HepG2 (cell line): Measurements from ENCODE around the gene RIPK3. TPM values are rescaled to one million over a fixed set of nuclear protein-coding genes. Genes with fewer than 3 reads are reported as not detected.
A peak's percentile ranks its signal among the peaks of the same experiment; 100 is the strongest.

Experiments used
- ELF1 ChIP-seq: sonication (generic); formaldehyde crosslinking; IDR thresholded peaks from 2 replicates; pipeline ENCODE4 v1.4.0; 2020; ENCODE audit warnings: missing genetic modification reagents
- GPN1 ChIP-seq: sonication (generic); formaldehyde crosslinking; IDR thresholded peaks from 2 replicates; pipeline ENCODE4 v1.5.1; 2020; ENCODE audit warnings: missing genetic modification reagents, borderline replicate concordance
- HDAC1 ChIP-seq: sonication (generic); formaldehyde crosslinking; IDR thresholded peaks from 2 replicates; pipeline ENCODE4 v1.5.1; 2020; ENCODE audit warnings: mild to moderate bottlenecking, missing genetic modification reagents
- PAXIP1 ChIP-seq: sonication (generic); formaldehyde crosslinking; conservative IDR thresholded peaks from 2 replicates; pipeline ENCODE4 v1.4.0; 2020; ENCODE audit warnings: mild to moderate bottlenecking, missing genetic modification reagents, moderate library complexity
- SNAPC4 ChIP-seq: sonication (generic); formaldehyde crosslinking; IDR thresholded peaks from 2 replicates; pipeline ENCODE4 v1.4.0; 2020; ENCODE audit warnings: mild to moderate bottlenecking, missing genetic modification reagents
- ZBTB7B ChIP-seq: sonication (generic); formaldehyde crosslinking; IDR thresholded peaks from 2 replicates; pipeline ENCODE4 v1.4.0; 2020; ENCODE audit warnings: missing genetic modification reagents
- polyA plus RNA-seq, 8 experiments: library from polyadenylated mRNA; depleted of rRNA in 3 of 8; stranded (reverse) in 7 of 8; unstranded in 1 of 8; fragments of >200 nt; fragmentation: Illumina TruSeq in 4 of 8; extraction: Trizol in 4 of 8; gene quantifications; 2 replicates each; pipeline versions ENCODE4 v1.2.1 to v1.2.3, GENCODE V29; 2011 to 2016; ENCODE audit warnings: low read depth in 4 of 8, missing spikeins in 1 of 8, mixed read lengths in 1 of 8; ENCODE audit not compliant: insufficient read depth in 1 of 8
- total RNA-seq, 5 experiments: library from RNA; depleted of rRNA; stranded (reverse); fragments of >200 nt; fragmentation: Illumina TruSeq; extraction: Trizol; gene quantifications; 2 replicates each; pipeline ENCODE4 v1.2.3, GENCODE V29; 2016; ENCODE audit warnings: low read depth in 1 of 5
- TF ChIP-seq, protein P1 (sequence below): sonication (generic); formaldehyde crosslinking; IDR thresholded peaks from 2 replicates; pipeline ENCODE4 v1.9.0; 2021; ENCODE audit warnings: mild to moderate bottlenecking, missing genetic modification reagents

Gene RIPK3
- total and polyA plus RNA-seq, 2 of the 13 experiments (the other 11 are each of a cell fraction or from before 2014, with no cell fraction given) = not detected

DNA sequence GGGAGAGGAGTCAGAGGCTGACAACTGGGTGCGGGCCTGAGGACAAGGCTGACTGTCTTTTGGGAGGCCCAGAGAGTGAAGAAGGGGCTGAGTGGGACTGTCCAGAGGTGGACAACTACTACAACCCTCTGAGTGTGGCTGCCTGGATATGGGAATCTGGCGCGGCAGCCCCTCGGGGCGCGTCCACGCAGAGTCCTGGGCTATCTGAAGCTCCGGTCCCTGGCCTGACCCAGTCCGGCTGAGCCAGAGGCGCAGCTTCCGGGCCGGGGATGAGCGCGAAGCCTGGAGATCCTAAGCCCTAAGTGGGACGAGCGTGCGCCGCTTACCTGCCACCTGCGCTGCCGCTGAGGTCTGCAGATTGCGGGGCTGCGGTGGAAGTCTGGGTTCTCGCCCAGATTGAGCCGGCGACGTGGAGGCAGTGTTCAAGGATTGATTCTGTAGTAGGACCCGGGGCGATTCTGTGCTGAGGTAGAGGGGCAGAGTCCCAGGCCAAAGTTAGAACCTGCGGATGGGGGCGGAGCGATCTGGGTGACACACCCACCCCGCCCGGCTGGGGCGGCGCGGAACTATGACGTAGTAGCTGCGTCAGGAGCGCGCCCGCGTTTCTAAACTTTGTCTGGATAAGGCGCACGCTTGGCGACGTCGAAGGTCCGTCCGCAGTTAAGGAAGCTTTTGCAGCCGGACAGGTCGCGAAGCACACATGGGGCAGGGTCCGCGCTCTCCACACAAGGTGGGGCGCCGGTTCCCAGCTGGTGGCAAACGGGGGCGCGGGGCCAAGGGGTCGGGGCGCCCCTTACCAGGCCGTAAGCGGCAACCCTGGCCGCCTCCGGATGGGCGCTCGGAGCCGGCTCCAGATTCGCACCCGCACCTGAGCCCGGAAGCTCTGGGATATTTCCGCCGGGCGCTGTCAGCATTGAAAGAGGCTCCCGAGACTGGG lies 40.3 kb downstream of the RIPK3 start, which contains the start of the genes DHRS1 and NOP9 (continued):
- peak; percentile 95 for TF ChIP-seq SNAPC4
- TF ChIP-seq ELF1 (CRISPR knock-in tag) = peak; percentile 88
- peak; percentile 75 for TF ChIP-seq PAXIP1
- TF ChIP-seq, protein P1, sequence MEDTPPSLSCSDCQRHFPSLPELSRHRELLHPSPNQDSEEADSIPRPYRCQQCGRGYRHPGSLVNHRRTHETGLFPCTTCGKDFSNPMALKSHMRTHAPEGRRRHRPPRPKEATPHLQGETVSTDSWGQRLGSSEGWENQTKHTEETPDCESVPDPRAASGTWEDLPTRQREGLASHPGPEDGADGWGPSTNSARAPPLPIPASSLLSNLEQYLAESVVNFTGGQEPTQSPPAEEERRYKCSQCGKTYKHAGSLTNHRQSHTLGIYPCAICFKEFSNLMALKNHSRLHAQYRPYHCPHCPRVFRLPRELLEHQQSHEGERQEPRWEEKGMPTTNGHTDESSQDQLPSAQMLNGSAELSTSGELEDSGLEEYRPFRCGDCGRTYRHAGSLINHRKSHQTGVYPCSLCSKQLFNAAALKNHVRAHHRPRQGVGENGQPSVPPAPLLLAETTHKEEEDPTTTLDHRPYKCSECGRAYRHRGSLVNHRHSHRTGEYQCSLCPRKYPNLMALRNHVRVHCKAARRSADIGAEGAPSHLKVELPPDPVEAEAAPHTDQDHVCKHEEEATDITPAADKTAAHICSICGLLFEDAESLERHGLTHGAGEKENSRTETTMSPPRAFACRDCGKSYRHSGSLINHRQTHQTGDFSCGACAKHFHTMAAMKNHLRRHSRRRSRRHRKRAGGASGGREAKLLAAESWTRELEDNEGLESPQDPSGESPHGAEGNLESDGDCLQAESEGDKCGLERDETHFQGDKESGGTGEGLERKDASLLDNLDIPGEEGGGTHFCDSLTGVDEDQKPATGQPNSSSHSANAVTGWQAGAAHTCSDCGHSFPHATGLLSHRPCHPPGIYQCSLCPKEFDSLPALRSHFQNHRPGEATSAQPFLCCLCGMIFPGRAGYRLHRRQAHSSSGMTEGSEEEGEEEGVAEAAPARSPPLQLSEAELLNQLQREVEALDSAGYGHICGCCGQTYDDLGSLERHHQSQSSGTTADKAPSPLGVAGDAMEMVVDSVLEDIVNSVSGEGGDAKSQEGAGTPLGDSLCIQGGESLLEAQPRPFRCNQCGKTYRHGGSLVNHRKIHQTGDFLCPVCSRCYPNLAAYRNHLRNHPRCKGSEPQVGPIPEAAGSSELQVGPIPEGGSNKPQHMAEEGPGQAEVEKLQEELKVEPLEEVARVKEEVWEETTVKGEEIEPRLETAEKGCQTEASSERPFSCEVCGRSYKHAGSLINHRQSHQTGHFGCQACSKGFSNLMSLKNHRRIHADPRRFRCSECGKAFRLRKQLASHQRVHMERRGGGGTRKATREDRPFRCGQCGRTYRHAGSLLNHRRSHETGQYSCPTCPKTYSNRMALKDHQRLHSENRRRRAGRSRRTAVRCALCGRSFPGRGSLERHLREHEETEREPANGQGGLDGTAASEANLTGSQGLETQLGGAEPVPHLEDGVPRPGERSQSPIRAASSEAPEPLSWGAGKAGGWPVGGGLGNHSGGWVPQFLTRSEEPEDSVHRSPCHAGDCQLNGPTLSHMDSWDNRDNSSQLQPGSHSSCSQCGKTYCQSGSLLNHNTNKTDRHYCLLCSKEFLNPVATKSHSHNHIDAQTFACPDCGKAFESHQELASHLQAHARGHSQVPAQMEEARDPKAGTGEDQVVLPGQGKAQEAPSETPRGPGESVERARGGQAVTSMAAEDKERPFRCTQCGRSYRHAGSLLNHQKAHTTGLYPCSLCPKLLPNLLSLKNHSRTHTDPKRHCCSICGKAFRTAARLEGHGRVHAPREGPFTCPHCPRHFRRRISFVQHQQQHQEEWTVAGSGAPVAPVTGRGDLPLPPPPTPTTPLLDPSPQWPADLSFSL (CRISPR knock-in tag) = no peak; the same call in 1 of the 2 replicates
- TF ChIP-seq GPN1 = peak; percentile 87; the same call in 1 of the 2 replicates
- no peak for TF ChIP-seq ZBTB7B (CRISPR knock-in tag)
- peak; percentile 100 for TF ChIP-seq HDAC1 (CRISPR knock-in tag)
